Mucosa of rectum (tissue), 2 donors: ENCODE data around the gene WHAMM.
"Not testable (repeated sequence)": the region's sequence is repeated elsewhere in the genome, so short reads cannot be mapped to it uniquely, and the experiment has no call there.

ENCODE experiments used
- H3K27ac ChIP-seq, 2 donors: one replicate each; pipeline ENCODE4 v1.7.0; 2013; ENCODE audit warnings: inconsistent platforms in 2 of 2, low read depth in 2 of 2, low read length in 2 of 2
- H3K27me3 ChIP-seq, 2 donors: one replicate each; pipeline ENCODE4 v1.7.0; 2013; ENCODE audit warnings: low read length in 2 of 2; ENCODE audit not compliant: control insufficient read depth in 2 of 2, insufficient read depth in 2 of 2
- H3K36me3 ChIP-seq, 2 donors: one replicate each; pipeline ENCODE4 v1.7.0; 2013; ENCODE audit warnings: low read length in 2 of 2; ENCODE audit not compliant: control insufficient read depth in 2 of 2, insufficient read depth in 2 of 2
- H3K4me1 ChIP-seq, 2 donors: one replicate each; pipeline ENCODE4 v1.7.0; 2013; ENCODE audit warnings: low read length in 2 of 2, mild to moderate bottlenecking in 1 of 2; ENCODE audit not compliant: control insufficient read depth in 2 of 2, insufficient read depth in 2 of 2
- H3K4me3 ChIP-seq, 2 donors: one replicate each; pipeline ENCODE4 v1.7.0; 2013; ENCODE audit warnings: low read length in 2 of 2
- H3K9ac ChIP-seq, 2 donors: one replicate each; pipeline ENCODE4 v1.7.0; 2013; ENCODE audit warnings: low read length in 2 of 2, low read depth in 1 of 2, mild to moderate bottlenecking in 1 of 2
- H3K9me3 ChIP-seq, 2 donors: one replicate each; pipeline ENCODE4 v1.7.0; 2013; ENCODE audit warnings: low read length in 2 of 2; ENCODE audit not compliant: control insufficient read depth in 2 of 2
- donor health status: healthy.
- donor health status: Normal muscosa, but diverticular disease.

Gene WHAMM

DNA sequence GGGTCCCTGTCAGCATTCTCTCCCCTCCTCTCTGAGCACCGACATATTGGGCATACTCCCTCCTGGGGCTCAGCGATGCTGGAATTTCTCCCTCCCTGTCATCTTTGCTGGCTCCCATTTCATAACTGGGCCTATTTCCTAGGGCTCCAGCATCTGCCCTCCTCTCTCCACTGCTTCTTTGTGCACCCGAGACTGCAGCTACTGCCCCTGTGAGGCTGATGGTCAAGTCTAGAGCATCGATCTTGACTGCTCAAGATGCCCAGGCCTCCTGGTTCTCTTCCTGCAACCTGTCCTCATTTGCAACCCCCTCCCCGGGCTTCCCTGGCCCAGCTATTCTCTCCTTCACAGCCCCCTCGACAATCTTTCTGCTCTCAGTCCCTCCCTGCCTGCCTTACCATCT, 53.5 kb downstream of the WHAMM start:
- Histone ChIP-seq H3K4me3 (no peak overlapping the region), H3K27me3 (no peaks in the 10 kb centered on the region), H3K9me3 (no peaks in the 10 kb centered on the region), H3K36me3 (no peaks in the 10 kb centered on the region), H3K4me1 (no peaks in the 10 kb centered on the region), H3K9ac (no peak overlapping the region), H3K27ac (no peak overlapping the region)

- no peaks in the 10 kb centered on the region for H3K36me3 ChIP-seq
- H3K9me3 ChIP-seq: no peaks in the 10 kb centered on the region
- H3K9ac ChIP-seq: no peak overlapping the region
- H3K4me1 ChIP-seq: no peaks in the 10 kb centered on the region
- H3K27me3 ChIP-seq: no peaks in the 10 kb centered on the region
- H3K4me3 ChIP-seq: no peak overlapping the region
- H3K27ac ChIP-seq: no peak overlapping the region
Observed at GRCh38 chr15:82864967-82865366, 55.5 kb downstream of the WHAMM start.

DNA sequence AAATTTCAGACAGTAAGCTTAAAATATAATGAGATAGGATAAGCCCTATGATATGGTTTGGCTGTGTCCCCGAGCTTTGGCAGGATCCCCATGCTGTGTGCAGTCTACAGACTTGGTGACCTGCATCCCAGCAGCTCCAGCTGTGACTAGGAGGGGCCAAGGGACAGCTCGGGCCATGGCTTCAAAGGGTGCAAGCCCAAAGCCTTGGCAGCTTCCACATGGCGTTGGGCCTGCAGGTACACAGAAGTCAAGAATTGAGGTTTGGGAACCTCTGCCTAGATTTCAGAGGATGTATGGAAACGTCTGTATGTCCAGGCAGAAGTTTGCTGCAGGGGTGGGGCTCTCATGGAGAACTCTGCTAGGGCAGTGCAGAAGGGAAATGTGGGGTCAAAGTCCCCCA, 56.2 kb downstream of the WHAMM start:
- not testable (repeated sequence) for H3K27ac ChIP-seq, H3K36me3 ChIP-seq, H3K27me3 ChIP-seq, H3K4me1 ChIP-seq, H3K4me3 ChIP-seq, H3K9me3 ChIP-seq, H3K9ac ChIP-seq

GRCh38 chr15:82865981-82866380, 56.6 kb downstream of the WHAMM start:
- not testable (repeated sequence) for H3K27ac ChIP-seq, H3K4me1 ChIP-seq, H3K9ac ChIP-seq, H3K36me3 ChIP-seq, H3K9me3 ChIP-seq, H3K4me3 ChIP-seq, H3K27me3 ChIP-seq

DNA sequence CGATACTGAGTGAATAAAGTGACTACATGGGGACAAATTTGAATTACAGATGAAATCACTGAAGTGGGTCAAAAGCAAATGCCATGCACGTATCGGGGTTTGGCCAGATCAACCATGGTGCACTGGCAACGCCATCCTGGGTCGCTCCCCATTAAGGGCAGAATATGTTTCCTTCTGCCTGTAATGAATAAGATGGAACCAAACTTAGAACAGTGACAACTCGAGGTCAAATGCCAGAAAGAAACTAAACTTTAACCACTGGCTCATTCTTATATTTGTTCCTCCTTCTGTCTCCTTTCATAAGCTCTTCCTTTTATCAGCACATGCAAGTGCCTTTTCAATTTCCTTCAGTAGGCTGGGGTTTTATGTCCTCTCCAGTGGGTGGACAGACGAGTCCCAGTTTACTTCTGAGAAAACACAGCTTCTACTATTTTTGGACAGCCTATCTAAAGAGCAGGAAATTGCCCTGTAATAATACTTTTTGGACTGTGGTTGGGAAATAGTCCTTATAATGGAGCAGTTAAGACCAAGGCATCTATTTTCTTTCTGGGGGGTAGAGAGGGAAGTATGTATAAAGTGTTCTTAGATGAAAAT, 61.4 kb downstream of the WHAMM start:
- H3K36me3 ChIP-seq: no peaks in the 10 kb centered on the region
- no peak overlapping the region for H3K9ac ChIP-seq
- H3K4me1 ChIP-seq: no peaks in the 10 kb centered on the region
- H3K4me3 ChIP-seq: no peak overlapping the region
- H3K27me3 ChIP-seq: no peaks in the 10 kb centered on the region
- no peaks in the 10 kb centered on the region for H3K9me3 ChIP-seq
- no peak overlapping the region for H3K27ac ChIP-seq

GRCh38 chr15:82871358-82871757, 61.9 kb downstream of the WHAMM start:
- no peak overlapping the region for H3K27ac ChIP-seq

DNA sequence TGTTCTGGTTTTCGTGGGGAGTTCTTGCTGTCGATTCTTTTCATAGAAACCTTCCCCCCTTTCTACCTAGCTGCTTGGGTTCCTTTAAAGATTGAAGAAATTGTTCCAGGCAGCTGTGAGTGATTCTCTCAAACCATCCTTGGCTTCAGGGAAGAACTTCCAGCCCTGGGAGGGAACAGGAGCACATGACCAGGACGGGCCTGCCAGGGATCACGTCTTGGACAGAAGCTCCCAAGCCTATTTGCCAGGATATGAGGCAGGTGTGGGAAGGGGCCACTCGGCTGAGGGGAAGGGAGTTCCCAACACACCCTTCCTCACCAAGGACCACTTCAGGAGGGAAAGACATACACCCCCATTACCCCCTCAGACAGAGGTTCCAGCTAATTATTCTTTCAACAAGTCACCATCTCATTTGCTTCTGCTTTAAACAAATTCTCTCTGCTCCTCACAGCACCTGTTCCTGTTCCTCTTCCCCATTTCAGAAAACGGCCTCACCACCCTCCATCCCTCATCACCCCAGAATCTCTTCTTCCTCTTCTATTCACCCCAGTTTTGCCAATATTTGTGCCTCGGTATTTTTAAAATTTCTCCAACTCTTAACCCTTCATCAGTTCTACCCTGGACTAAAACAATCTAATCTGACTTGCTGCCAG, 62.5 kb downstream of the WHAMM start:
- H3K9me3 ChIP-seq: no peaks in the 10 kb centered on the region
- H3K36me3 ChIP-seq: no peaks in the 10 kb centered on the region
- H3K4me3 ChIP-seq: no peak overlapping the region
- H3K9ac ChIP-seq: no peak overlapping the region
- H3K27me3 ChIP-seq: no peaks in the 10 kb centered on the region
- no peak overlapping the region for H3K27ac ChIP-seq
- H3K4me1 ChIP-seq: no peaks in the 10 kb centered on the region

More at GRCh38 chr15:82871358-82871757, 61.9 kb downstream of the WHAMM start:
- Histone ChIP-seq H3K9me3 (no peaks in the 10 kb centered on the region), H3K9ac (no peak overlapping the region), H3K4me3 (no peak overlapping the region), H3K36me3 (no peaks in the 10 kb centered on the region), H3K27me3 (no peaks in the 10 kb centered on the region), H3K4me1 (no peaks in the 10 kb centered on the region)

DNA sequence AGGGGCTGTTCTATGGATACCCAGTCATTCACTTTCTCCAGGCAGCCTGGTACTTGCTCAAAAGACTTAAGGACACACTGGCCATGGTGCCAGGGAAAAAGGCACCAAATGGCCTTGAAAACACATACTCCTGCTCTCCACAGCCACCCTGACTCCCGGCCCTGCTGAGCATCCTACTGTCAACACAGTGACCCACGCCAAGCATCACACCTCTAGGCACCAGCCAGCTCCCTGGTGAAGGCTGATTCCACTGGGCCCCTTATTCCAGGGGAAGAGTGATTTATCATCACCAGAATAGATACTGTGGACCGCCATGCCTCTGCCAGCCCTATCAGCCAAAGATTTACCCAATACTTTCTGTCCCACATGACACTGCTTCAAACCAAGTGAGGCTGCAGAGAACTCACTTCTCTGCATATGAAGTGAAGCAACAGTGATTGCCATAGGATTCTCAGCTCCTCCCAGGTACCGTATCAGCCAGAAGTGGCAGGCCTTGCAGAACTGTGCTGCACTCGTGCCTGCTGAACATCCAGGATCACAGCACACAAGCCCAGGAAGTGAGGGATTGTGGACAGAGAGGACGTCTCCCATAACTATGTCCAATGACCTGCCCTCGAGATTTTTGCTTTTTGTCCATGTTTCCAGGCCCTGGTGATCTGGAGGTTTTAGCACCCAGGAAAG, 63.7 kb downstream of the WHAMM start:
- Histone ChIP-seq H3K36me3 (no peaks in the 10 kb centered on the region), H3K27me3 (no peaks in the 10 kb centered on the region), H3K4me1 (no peaks in the 10 kb centered on the region), H3K27ac (no peak overlapping the region), H3K4me3 (no peak overlapping the region), H3K9me3 (no peaks in the 10 kb centered on the region), H3K9ac (no peak overlapping the region)

- Histone ChIP-seq H3K27me3 (no peaks in the 10 kb centered on the region), H3K36me3 (no peaks in the 10 kb centered on the region), H3K4me3 (no peak overlapping the region), H3K27ac (no peak overlapping the region), H3K4me1 (no peaks in the 10 kb centered on the region), H3K9ac (no peak overlapping the region), H3K9me3 (no peaks in the 10 kb centered on the region)
Observed at GRCh38 chr15:82874267-82874666, 64.8 kb downstream of the WHAMM start.

- no peak overlapping the region for H3K9ac ChIP-seq
- no peak overlapping the region for H3K27ac ChIP-seq
- no peak overlapping the region for H3K4me3 ChIP-seq
- H3K9me3 ChIP-seq: no peaks in the 10 kb centered on the region
- no peaks in the 10 kb centered on the region for H3K36me3 ChIP-seq
- H3K4me1 ChIP-seq: no peaks in the 10 kb centered on the region
- H3K27me3 ChIP-seq: no peaks in the 10 kb centered on the region
Observed at GRCh38 chr15:82874961-82875360, 65.5 kb downstream of the WHAMM start.
